ENCODE measurements around the gene AMIGO1.

AMIGO1 gene

GRCh38 chr1:109509176-109510134, at the start of gene AMIGO1:
Gene AMIGO1, minus strand, starts transcription at chr1:109509727. Its CDS starts 815 bp downstream, at chr1:109508912.
- DNase-seq = peak; percentile 69 to 78 (median 74)

- no peak for DNase-seq
Measured at GRCh38 chr1:109557520-109557919, 48.0 kb upstream of the AMIGO1 start.

- DNase-seq = no peak
Measured at GRCh38 chr1:109556563-109556962, 47.0 kb upstream of the AMIGO1 start.

GRCh38 chr1:109548321-109549267, 39.1 kb upstream of the AMIGO1 start, which contains the start of gene GNAI3:
Gene GNAI3, plus strand, starts transcription at chr1:109548615. Its CDS starts 106 bp downstream, at chr1:109548721.
- DNase-seq = peak; percentile 94 to 97 (median 95)

- DNase-seq = peak in 1 of 3 experiments; percentile 56
Measured at GRCh38 chr1:109547463-109548320, 38.2 kb upstream of the AMIGO1 start.

- DNase-seq = peak; percentile 84 to 95 (median 91)
Measured at GRCh38 chr1:109546311-109547109, 37.0 kb upstream of the AMIGO1 start.

- no peak for DNase-seq
Measured at GRCh38 chr1:109543988-109544735, 34.6 kb upstream of the AMIGO1 start.

- DNase-seq = no peak
Measured at GRCh38 chr1:109543283-109543987, 33.9 kb upstream of the AMIGO1 start.

GRCh38 chr1:109542657-109543056, 33.1 kb upstream of the AMIGO1 start:
- no peak for DNase-seq

GRCh38 chr1:109541102-109541501, 31.6 kb upstream of the AMIGO1 start:
- no peak for DNase-seq

- no peak for DNase-seq
Measured at GRCh38 chr1:109539676-109540075, 30.1 kb upstream of the AMIGO1 start, which contains the start of gene GPR61. Gene GPR61, plus strand, starts transcription at chr1:109539872. Its CDS starts 3,151 bp downstream, at chr1:109543023.

- no peak for DNase-seq
Measured at GRCh38 chr1:109538827-109539555, 29.5 kb upstream of the AMIGO1 start.

- no peak for DNase-seq
Measured at GRCh38 chr1:109537450-109538178, 28.1 kb upstream of the AMIGO1 start.

GRCh38 chr1:109535971-109536491, 26.5 kb upstream of the AMIGO1 start:
- peak in 2 of 3 experiments; percentile 50 to 59 for DNase-seq

- DNase-seq = no peak
Measured at GRCh38 chr1:109535481-109535880, 26.0 kb upstream of the AMIGO1 start.

- DNase-seq = no peak
Measured at GRCh38 chr1:109534307-109534858, 24.9 kb upstream of the AMIGO1 start.

- DNase-seq = peak; percentile 66 to 85 (median 79)
Measured at GRCh38 chr1:109532365-109533136, 23.0 kb upstream of the AMIGO1 start.
